ENCODE results near the gene CRY2.
"Not testable (repeated sequence)": the region's sequence is repeated elsewhere in the genome, so short reads cannot be mapped to it uniquely, and the experiment has no call there.

DNA sequence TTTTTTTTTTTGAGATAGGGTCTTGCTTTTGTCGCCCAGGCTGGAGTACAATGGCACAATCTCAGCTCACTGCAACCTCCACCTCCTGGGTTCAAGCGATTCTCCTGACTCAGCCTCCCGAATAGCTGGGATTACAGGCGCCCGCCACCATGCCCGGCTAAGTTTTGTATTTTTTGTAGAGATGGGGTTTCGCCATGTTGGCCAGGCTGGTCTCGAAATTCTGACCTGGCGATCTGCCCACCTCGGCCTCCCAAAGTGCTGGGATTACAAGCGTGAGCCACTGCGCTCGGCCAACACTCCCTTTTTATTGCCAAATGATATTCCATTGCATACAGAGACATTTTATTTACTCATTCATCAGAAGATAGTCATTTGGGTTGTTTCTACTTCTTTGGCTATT lies 7.0 kb upstream of the CRY2 start:
- not testable (repeated sequence) for TF ChIP-seq POLR2A (IDR thresholded peaks at IDR 0.05)
- TF ChIP-seq, protein P1, sequence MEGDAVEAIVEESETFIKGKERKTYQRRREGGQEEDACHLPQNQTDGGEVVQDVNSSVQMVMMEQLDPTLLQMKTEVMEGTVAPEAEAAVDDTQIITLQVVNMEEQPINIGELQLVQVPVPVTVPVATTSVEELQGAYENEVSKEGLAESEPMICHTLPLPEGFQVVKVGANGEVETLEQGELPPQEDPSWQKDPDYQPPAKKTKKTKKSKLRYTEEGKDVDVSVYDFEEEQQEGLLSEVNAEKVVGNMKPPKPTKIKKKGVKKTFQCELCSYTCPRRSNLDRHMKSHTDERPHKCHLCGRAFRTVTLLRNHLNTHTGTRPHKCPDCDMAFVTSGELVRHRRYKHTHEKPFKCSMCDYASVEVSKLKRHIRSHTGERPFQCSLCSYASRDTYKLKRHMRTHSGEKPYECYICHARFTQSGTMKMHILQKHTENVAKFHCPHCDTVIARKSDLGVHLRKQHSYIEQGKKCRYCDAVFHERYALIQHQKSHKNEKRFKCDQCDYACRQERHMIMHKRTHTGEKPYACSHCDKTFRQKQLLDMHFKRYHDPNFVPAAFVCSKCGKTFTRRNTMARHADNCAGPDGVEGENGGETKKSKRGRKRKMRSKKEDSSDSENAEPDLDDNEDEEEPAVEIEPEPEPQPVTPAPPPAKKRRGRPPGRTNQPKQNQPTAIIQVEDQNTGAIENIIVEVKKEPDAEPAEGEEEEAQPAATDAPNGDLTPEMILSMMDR (IDR thresholded peaks at IDR 0.05) = not testable (repeated sequence)
